ENCODE measurements around the gene ENTREP3.
A peak's percentile ranks its signal among the peaks of the same experiment; 100 is the strongest.
"Not testable (repeated sequence)": the region's sequence is repeated elsewhere in the genome, so short reads cannot be mapped to it uniquely, and the experiment has no call there.

ENTREP3 gene

DNA sequence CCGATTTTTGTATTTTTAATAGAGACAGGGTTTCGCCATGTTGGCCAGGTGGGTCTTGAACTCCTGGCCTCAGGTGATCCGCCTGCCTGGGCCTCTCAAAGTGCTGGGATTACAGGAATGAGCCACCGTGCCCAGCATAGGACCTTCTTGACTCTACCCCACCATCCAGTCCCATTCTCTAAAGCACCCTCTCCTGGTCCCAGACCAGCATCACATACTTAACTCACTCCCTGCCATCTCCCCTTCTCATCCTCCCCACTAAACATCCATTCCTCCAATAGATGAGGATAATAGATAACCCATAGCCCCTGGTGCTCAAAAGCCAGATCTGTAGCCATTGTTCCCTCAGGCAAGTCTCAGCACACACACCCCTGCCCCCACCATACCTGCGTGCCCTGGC lies 2.1 kb downstream of the ENTREP3 start:
- Histone ChIP-seq H3K27ac (ENCODE audit: insufficient read depth in 1 of 2, low read depth in 1 of 2, low read length in 2 of 2, poor library complexity in 1 of 2, severe bottlenecking in 2 of 2) (no peak overlapping the region), H3K27me3 (replicated peaks in 2 of 5; ENCODE audit: control insufficient read depth in 4 of 5, insufficient read depth in 5 of 5, low read length in 4 of 5) (no peaks in the 10 kb centered on the region), H3K36me3 (ENCODE audit: control insufficient read depth in 4 of 4, insufficient read depth in 4 of 4, low read length in 3 of 4) (peaks cover 0 to 25% (median 11%) of the 10 kb centered on the region in 4 experiments), H3K4me1 (ENCODE audit: control extremely low read depth in 1 of 4, control insufficient read depth in 4 of 4, insufficient read depth in 4 of 4, low read length in 3 of 4) (peaks cover 0 to 45% (median 33%) of the 10 kb centered on the region in 4 experiments), H3K9me3 (ENCODE audit: control extremely low read depth in 1 of 5, control insufficient read depth in 4 of 5, insufficient read depth in 2 of 5, low read depth in 1 of 5, low read length in 4 of 5) (no peaks in the 10 kb centered on the region), H3K4me3 (ENCODE audit: control insufficient read depth in 1 of 7, extremely low read depth in 1 of 7, insufficient read depth in 4 of 7, low read depth in 2 of 7, low read length in 6 of 7) (no peak overlapping the region)
- POLR2A ChIA-PET: no interaction called here
- WGBS (ENCODE audit: insufficient coverage): 100% methylated on average over 3 of the region's 5 CpGs
- CTCF ChIA-PET: interaction anchor here (3.5 to 9.0 kb wide), 4 partner anchors 12 to 70 kb away, joined by 36 to 165 read pairs (median 59); partner anchors contain the start of genes CLK2, FDPS and RUSC1
- DNase-seq: no peak

DNA sequence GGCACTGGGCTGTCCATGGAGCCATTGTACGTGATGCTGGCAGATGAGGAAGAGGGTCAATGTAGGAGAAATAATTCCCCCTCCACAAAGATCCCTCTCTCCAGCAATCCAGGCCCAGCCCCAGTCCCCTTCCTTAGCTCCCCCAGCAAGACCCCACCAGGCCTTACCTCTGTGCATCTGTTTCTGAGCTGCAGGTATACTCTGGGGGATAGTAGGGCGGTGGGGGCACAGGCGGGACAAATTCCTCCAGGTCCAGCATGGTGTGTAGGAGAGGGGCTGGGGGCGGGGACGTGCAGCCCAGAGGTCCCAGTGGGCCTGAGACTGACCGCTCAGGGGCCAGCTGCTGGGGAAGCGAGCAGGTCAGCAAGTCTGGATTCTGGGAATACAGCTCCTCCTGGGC lies 3.7 kb downstream of the ENTREP3 start:
- Histone ChIP-seq H3K4me1 (ENCODE audit: control extremely low read depth in 1 of 4, control insufficient read depth in 4 of 4, insufficient read depth in 4 of 4, low read length in 3 of 4) (peaks cover 0 to 46% (median 33%) of the 10 kb centered on the region in 4 experiments), H3K9me3 (ENCODE audit: control extremely low read depth in 1 of 5, control insufficient read depth in 4 of 5, insufficient read depth in 2 of 5, low read depth in 1 of 5, low read length in 4 of 5) (no peaks in the 10 kb centered on the region), H3K27ac (ENCODE audit: insufficient read depth in 1 of 2, low read depth in 1 of 2, low read length in 2 of 2, poor library complexity in 1 of 2, severe bottlenecking in 2 of 2) (no peak overlapping the region), H3K36me3 (ENCODE audit: control insufficient read depth in 4 of 4, insufficient read depth in 4 of 4, low read length in 3 of 4) (peaks cover 0 to 25% (median 11%) of the 10 kb centered on the region in 4 experiments), H3K27me3 (replicated peaks in 2 of 5; ENCODE audit: control insufficient read depth in 4 of 5, insufficient read depth in 5 of 5, low read length in 4 of 5) (no peaks in the 10 kb centered on the region), H3K4me3 (ENCODE audit: control insufficient read depth in 1 of 7, extremely low read depth in 1 of 7, insufficient read depth in 4 of 7, low read depth in 2 of 7, low read length in 6 of 7) (no peak overlapping the region)
- WGBS (ENCODE audit: insufficient coverage): 100% methylated on average over 3 of the region's 7 CpGs
- ChIA-PET POLR2A (interaction anchor here (1.4 to 1.6 kb wide), 3 partner anchors 43 to 72 kb away, joined by 5 to 6 read pairs (median 5); partner anchors contain the start of gene MTX1), CTCF (interaction anchor here (0.5 to 9.0 kb wide), 26 partner anchors 8 to 1409 kb away, joined by 3 to 165 read pairs (median 6); partner anchors contain the start of genes CLK2, FDPS, HCN3 and MTX1)
- no peak for DNase-seq

DNA sequence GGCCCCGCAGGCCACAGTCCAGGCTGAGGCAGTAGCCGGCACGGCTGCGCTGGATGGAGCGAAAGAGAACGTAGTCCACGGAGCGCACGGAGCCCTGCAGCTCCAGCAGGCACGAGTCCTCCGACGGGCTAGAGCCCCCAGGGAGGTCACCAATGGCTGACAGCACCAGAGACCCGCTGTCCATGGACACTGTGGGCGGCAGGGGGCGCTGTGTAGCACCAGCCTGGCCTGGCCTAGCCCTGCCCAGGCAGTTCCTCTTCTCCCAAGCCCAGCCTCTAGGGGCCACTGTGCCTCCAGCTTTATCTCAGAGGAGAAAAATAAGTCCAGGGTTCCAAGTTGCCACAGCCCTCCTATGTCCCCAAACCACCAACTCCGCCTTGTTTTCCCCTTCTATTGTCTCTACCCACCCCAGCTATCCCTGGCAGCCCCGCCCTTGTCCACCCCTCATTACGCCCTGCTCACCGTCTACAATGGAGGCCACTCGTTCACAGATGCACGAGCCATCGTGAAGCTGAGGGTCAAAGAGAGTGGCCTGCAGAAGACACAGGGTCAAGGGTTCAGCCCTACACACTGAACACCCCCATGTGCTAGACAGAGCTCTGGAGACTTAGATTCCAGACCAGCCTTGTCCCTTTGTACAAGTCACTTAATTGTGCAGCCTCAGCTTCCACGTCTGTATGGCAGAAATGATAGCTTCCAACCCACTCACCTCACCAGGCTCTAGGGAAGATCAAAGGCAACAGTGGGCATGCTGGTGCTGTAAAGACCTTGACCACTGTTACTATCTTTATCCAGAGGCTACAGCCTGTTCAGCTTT lies 4.4 kb downstream of the ENTREP3 start:
- Histone ChIP-seq H3K9me3 (ENCODE audit: control extremely low read depth in 1 of 5, control insufficient read depth in 4 of 5, insufficient read depth in 2 of 5, low read depth in 1 of 5, low read length in 4 of 5) (no peaks in the 10 kb centered on the region), H3K36me3 (ENCODE audit: control insufficient read depth in 4 of 4, insufficient read depth in 4 of 4, low read length in 3 of 4) (peaks cover 0 to 18% (median 10%) of the 10 kb centered on the region in 4 experiments), H3K27me3 (replicated peaks in 2 of 5; ENCODE audit: control insufficient read depth in 4 of 5, insufficient read depth in 5 of 5, low read length in 4 of 5) (no peaks in the 10 kb centered on the region), H3K4me1 (ENCODE audit: control extremely low read depth in 1 of 4, control insufficient read depth in 4 of 4, insufficient read depth in 4 of 4, low read length in 3 of 4) (peaks cover 0 to 44% (median 30%) of the 10 kb centered on the region in 4 experiments), H3K27ac (ENCODE audit: insufficient read depth in 1 of 2, low read depth in 1 of 2, low read length in 2 of 2, poor library complexity in 1 of 2, severe bottlenecking in 2 of 2) (peak overlapping the region in 1 of 2 experiments; percentile 66), H3K4me3 (ENCODE audit: control insufficient read depth in 1 of 7, extremely low read depth in 1 of 7, insufficient read depth in 4 of 7, low read depth in 2 of 7, low read length in 6 of 7) (peak overlapping the region; percentile 32 to 90 (median 71))
- ChIA-PET CTCF (interaction anchor here (0.5 to 9.0 kb wide), 47 partner anchors 9 to 608 kb away, joined by 3 to 165 read pairs (median 4); partner anchors contain the start of genes CLK2, FDPS, HCN3 and KRTCAP2), POLR2A (interaction anchor here (0.9 to 1.6 kb wide), 5 partner anchors 11 to 73 kb away, joined by 3 to 6 read pairs (median 5); partner anchors contain the start of genes CLK2, MTX1 and SCAMP3)
- peak; percentile 95 to 98 (median 97) for DNase-seq
- 6% methylated on average over 20 of the region's 23 CpGs for WGBS (ENCODE audit: insufficient coverage)

DNA sequence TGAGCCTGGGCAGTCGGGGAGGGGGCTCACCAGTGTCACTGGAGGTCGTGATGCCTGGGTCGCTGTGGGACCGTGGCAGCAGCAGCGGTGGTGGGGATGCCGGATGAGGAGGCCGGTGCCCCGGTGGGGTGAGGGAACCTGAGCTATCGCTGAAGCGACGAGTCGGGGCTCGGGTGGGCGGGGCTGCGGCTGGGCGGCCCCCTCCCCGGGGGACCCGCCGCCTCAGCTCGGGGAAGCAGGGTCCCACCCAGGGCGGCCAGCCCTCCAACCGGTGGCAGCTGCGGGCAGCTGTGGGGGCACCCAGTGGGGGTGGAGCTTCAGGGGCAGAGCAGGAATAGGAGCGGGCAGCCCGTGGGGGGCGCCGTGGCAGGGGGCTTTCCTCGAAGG lies 5.0 kb downstream of the ENTREP3 start:
- H3K36me3 ChIP-seq (ENCODE audit: control insufficient read depth in 4 of 4, insufficient read depth in 4 of 4, low read length in 3 of 4): peaks cover 0 to 17% (median 10%) of the 10 kb centered on the region in 4 experiments
- POLR2A ChIA-PET: interaction anchor here (0.8 to 1.6 kb wide), 6 partner anchors 12 to 74 kb away, joined by 3 to 7 read pairs (median 5); partner anchors contain the start of genes CLK2, MTX1 and SCAMP3
- H3K4me3 ChIP-seq (ENCODE audit: control insufficient read depth in 1 of 7, extremely low read depth in 1 of 7, insufficient read depth in 4 of 7, low read depth in 2 of 7, low read length in 6 of 7): peak overlapping the region; percentile 32 to 90 (median 71)
- WGBS (ENCODE audit: insufficient coverage): 0% methylated on average over 9 of the region's 28 CpGs
- peak overlapping the region in 1 of 2 experiments; percentile 66 for H3K27ac ChIP-seq (ENCODE audit: insufficient read depth in 1 of 2, low read depth in 1 of 2, low read length in 2 of 2, poor library complexity in 1 of 2, severe bottlenecking in 2 of 2)
- CTCF ChIA-PET: interaction anchor here (0.6 to 9.0 kb wide), 39 partner anchors 9 to 608 kb away, joined by 3 to 165 read pairs (median 5); partner anchors contain the start of genes CLK2, FDPS, HCN3 and KRTCAP2
- no peaks in the 10 kb centered on the region for H3K9me3 ChIP-seq (ENCODE audit: control extremely low read depth in 1 of 5, control insufficient read depth in 4 of 5, insufficient read depth in 2 of 5, low read depth in 1 of 5, low read length in 4 of 5)
- no peaks in the 10 kb centered on the region for H3K27me3 ChIP-seq (replicated peaks in 2 of 5; ENCODE audit: control insufficient read depth in 4 of 5, insufficient read depth in 5 of 5, low read length in 4 of 5)
- peaks cover 0 to 39% (median 26%) of the 10 kb centered on the region in 4 experiments for H3K4me1 ChIP-seq (ENCODE audit: control extremely low read depth in 1 of 4, control insufficient read depth in 4 of 4, insufficient read depth in 4 of 4, low read length in 3 of 4)
- DNase-seq: peak in 2 of 3 donors; percentile 83 to 87

DNA sequence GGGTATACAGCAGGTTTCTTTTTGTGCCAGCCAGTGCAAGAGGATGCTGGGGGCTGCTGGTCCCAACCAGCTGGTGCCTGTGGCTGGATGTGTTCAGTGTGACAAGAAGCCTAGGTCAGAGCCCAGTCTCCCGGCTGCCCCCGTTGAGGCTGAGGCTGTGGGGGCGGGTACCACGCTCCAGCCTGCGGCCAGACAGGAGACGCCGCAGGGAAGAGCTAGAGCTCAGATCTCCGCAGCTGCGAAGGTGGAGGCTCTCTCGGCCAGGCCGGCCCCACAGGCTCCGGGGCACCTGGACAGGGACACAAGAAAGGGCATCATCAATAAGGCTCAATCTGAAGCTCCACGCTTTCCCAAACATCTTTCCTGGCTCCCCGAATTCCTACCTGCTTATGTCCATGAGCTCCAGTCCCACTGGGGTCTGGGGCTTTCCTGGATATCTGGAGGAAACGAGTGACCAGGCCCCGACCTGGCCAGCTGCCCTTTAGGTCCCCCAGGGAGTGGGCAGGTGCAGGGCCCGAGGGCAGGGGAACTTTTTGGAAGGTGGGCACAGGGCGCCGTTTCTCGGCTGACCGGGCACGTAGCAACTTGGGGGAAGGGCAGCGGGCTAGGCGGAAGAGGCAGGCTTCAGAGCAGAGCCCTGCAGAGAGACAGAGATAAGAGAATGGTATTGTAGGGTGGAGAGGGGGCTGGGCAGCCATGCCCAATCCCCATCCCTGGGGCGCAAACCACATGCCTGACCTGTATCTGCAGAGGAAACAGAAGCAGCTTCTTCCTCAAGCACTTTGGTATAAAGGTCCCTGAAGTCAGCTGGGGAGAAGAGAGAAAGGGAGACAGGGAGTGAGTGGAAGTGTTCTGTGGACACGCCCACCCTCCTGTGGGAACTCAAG lies 7.4 kb downstream of the ENTREP3 start:
- no peak overlapping the region for H3K4me3 ChIP-seq (ENCODE audit: control insufficient read depth in 1 of 7, extremely low read depth in 1 of 7, insufficient read depth in 4 of 7, low read depth in 2 of 7, low read length in 6 of 7)
- H3K27ac ChIP-seq (ENCODE audit: insufficient read depth in 1 of 2, low read depth in 1 of 2, low read length in 2 of 2, poor library complexity in 1 of 2, severe bottlenecking in 2 of 2): no peak overlapping the region
- peaks cover 0 to 14% (median 10%) of the 10 kb centered on the region in 4 experiments for H3K36me3 ChIP-seq (ENCODE audit: control insufficient read depth in 4 of 4, insufficient read depth in 4 of 4, low read length in 3 of 4)
- 96% methylated on average over 24 of the region's 26 CpGs for WGBS (ENCODE audit: insufficient coverage)
- CTCF ChIA-PET: interaction anchor here (0.9 to 9.0 kb wide), 9 partner anchors 12 to 344 kb away, joined by 3 to 165 read pairs (median 7); partner anchors contain the start of genes FDPS, RUSC1, SCAMP3 and THBS3
- POLR2A ChIA-PET: no interaction called here
- H3K4me1 ChIP-seq (ENCODE audit: control extremely low read depth in 1 of 4, control insufficient read depth in 4 of 4, insufficient read depth in 4 of 4, low read length in 3 of 4): peaks cover 3 to 36% (median 27%) of the 10 kb centered on the region in 4 experiments
- peak in 2 of 3 donors; percentile 28 to 33 for DNase-seq
- no peaks in the 10 kb centered on the region for H3K9me3 ChIP-seq (ENCODE audit: control extremely low read depth in 1 of 5, control insufficient read depth in 4 of 5, insufficient read depth in 2 of 5, low read depth in 1 of 5, low read length in 4 of 5)
- H3K27me3 ChIP-seq (replicated peaks in 2 of 5; ENCODE audit: control insufficient read depth in 4 of 5, insufficient read depth in 5 of 5, low read length in 4 of 5): no peaks in the 10 kb centered on the region

DNA sequence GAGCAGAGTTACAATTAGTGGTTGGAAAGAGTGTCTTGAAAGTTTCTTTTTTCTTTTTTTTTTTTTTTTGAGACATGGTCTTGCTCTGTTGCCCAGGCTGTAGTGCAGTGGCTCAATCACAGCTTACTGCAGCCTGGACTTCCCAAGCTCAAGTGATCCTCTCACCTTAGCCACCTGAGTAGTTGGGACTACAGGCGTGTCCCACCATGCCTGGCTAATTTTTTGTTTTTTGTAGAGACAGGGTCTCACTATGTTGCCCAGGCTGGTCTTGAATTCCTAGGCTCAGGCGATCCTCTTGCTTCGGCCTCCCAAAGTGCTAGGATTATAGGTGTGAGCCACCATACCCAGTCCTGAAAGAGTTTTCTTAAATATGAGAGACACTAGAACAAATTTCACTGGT lies 8.5 kb downstream of the ENTREP3 start:
- not testable (repeated sequence) for H3K9me3 ChIP-seq (ENCODE audit: control extremely low read depth in 1 of 5, control insufficient read depth in 4 of 5, insufficient read depth in 2 of 5, low read depth in 1 of 5, low read length in 4 of 5); H3K27ac ChIP-seq (ENCODE audit: insufficient read depth in 1 of 2, low read depth in 1 of 2, low read length in 2 of 2, poor library complexity in 1 of 2, severe bottlenecking in 2 of 2); DNase-seq; H3K27me3 ChIP-seq (replicated peaks in 2 of 5; ENCODE audit: control insufficient read depth in 4 of 5, insufficient read depth in 5 of 5, low read length in 4 of 5); H3K4me3 ChIP-seq (ENCODE audit: control insufficient read depth in 1 of 7, extremely low read depth in 1 of 7, insufficient read depth in 4 of 7, low read depth in 2 of 7, low read length in 6 of 7)
- ChIA-PET POLR2A (interaction anchor here (0.5 kb wide), 1 partner anchor 988 kb away, joined by 5 read pairs; no protein-coding TSS in a partner anchor), CTCF (interaction anchor here (0.6 to 9.0 kb wide), 7 partner anchors 13 to 534 kb away, joined by 3 to 165 read pairs (median 7); partner anchors contain the start of genes FDPS, RUSC1, SCAMP3 and THBS3)
- WGBS (ENCODE audit: insufficient coverage): 96% methylated on average over 3 of the region's 3 CpGs
- H3K4me1 ChIP-seq (ENCODE audit: control extremely low read depth in 1 of 4, control insufficient read depth in 4 of 4, insufficient read depth in 4 of 4, low read length in 3 of 4): peaks cover 6 to 44% (median 30%) of the 10 kb centered on the region in 4 experiments
- H3K36me3 ChIP-seq (ENCODE audit: control insufficient read depth in 4 of 4, insufficient read depth in 4 of 4, low read length in 3 of 4): peaks cover 0 to 14% (median 10%) of the 10 kb centered on the region in 4 experiments
